ENCODE results near the gene HBE1.
"Not testable (repeated sequence)": the region's sequence is repeated elsewhere in the genome, so short reads cannot be mapped to it uniquely, and the experiment has no call there.

Gene HBE1

GRCh38 chr11:5284637-5285036 is 14.9 kb upstream of the HBE1 start:
- DNase-seq: no peak

GRCh38 chr11:5283882-5284281 is 14.1 kb upstream of the HBE1 start:
- DNase-seq: no peak

GRCh38 chr11:5283086-5283485 is 13.3 kb upstream of the HBE1 start:
- no peak for DNase-seq

- no peak for DNase-seq
These were observed 12.9 kb upstream of the HBE1 start for GRCh38 chr11:5282628-5283027.

GRCh38 chr11:5281596-5281995 is 11.9 kb upstream of the HBE1 start:
- no peak for DNase-seq

- no peak for DNase-seq
These were observed 10.9 kb upstream of the HBE1 start for GRCh38 chr11:5280582-5281102.

- DNase-seq: no peak
These were observed 9.8 kb upstream of the HBE1 start for GRCh38 chr11:5279471-5280090.

GRCh38 chr11:5277807-5278382 is 8.2 kb upstream of the HBE1 start:
- no peak for DNase-seq

- DNase-seq: no peak
These were observed 7.0 kb upstream of the HBE1 start for GRCh38 chr11:5276697-5277096.

GRCh38 chr11:5275369-5276110 is 5.8 kb upstream of the HBE1 start:
- no peak for DNase-seq

- no peak for DNase-seq
These were observed 4.7 kb upstream of the HBE1 start for GRCh38 chr11:5274395-5274794.

GRCh38 chr11:5272395-5273017 is 2.8 kb upstream of the HBE1 start:
- DNase-seq: no peak

GRCh38 chr11:5267033-5267563 is 2.6 kb downstream of the HBE1 start:
- no peak for DNase-seq

- DNase-seq: no peak
These were observed 3.1 kb downstream of the HBE1 start for GRCh38 chr11:5266609-5267008.

GRCh38 chr11:5265832-5266231 is 3.9 kb downstream of the HBE1 start:
- no peak for DNase-seq

GRCh38 chr11:5258543-5259262 is 11.0 kb downstream of the HBE1 start:
- DNase-seq: no peak

- no peak for DNase-seq
These were observed 12.4 kb downstream of the HBE1 start for GRCh38 chr11:5257296-5257695.

- DNase-seq: not testable (repeated sequence)
These were observed 14.9 kb downstream of the HBE1 start, which contains the start of gene HBG2 for GRCh38 chr11:5254646-5255413. Gene HBG2 (minus strand): TSS chr11:5254781. CDS start chr11:5254728, 53 bp downstream.

GRCh38 chr11:5254023-5254422 is 15.7 kb downstream of the HBE1 start:
- DNase-seq: not testable (repeated sequence)

- DNase-seq: not testable (repeated sequence)
These were observed 16.3 kb downstream of the HBE1 start for GRCh38 chr11:5253440-5253839.

GRCh38 chr11:5252919-5253265 is 16.9 kb downstream of the HBE1 start:
- no peak for DNase-seq

Data from COR-L47 (cell line).